Prostate gland (tissue), 2 donors: Measurements from ENCODE around the gene PIK3C3.

Experiments
- CTCF ChIP-seq, 4 experiments: fragments of 200-600 bp in 2 of 4; fragments of 450-650 bp in 2 of 4; sonication (generic) in 2 of 4; IDR thresholded peaks; 1 replicate in 3 of 4; 2 replicates in 1 of 4; pipeline ENCODE4 v1.5.1; 2016 to 2019; ENCODE audit warnings: antibody characterized with exemption in 4 of 4, mild to moderate bottlenecking in 2 of 4, moderate library complexity in 2 of 4
- POLR2AphosphoS5 ChIP-seq: sonication (generic); formaldehyde crosslinking; IDR thresholded peaks from one replicate; pipeline ENCODE4 v1.6.1; 2017; ENCODE audit warnings: antibody characterized with exemption

- no peak for TF ChIP-seq CTCF (IDR thresholded peaks at IDR 0.05)
- no peak for TF ChIP-seq POLR2AphosphoS5
These were observed 145.9 kb downstream of the PIK3C3 start for GRCh38 chr18:42100911-42101310.
